ENCODE results near the gene METTL1.

Gene METTL1

DNA sequence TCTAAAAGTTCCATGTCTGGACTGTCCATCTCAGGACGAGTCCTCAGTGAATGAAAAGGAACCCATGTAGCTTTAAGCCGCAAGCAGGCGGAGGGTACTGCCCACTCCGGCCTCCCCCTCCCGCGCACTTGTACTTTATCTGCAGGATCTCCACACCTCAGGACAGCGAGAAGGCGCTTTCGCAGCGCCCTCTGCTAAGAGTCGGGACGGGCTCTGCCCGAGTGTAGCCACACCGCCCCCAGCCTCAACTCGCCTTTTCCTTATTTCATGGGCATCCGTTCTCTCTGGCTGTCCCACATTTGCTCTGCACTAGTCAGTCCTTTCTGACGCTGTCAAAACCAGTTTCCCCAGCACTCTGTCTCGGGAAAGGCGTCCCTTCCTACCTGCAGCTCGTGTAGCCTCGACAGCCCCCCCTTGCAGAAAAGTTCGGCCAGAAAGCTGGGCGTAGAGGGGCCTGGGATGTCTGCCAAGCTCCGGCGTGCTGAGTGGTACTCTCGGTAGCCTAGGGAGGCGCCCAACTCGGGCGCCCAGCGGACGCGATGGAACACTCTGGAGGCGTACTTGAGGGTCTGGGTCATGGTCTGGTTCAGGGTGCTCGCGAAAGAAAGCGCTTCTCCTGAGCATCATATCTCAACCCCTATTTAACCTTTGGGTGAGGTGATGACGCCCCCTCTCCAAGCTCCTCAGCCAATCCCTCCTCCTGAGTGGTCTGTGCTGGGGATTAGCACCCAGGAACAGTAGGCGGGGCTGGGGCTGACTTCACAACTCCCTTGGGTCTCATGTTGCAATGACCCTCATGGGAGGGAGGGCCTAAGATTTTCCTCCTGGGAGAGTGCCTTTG, 5.2 kb downstream of the METTL1 start, which contains the start of gene CYP27B1:
TSS of gene CYP27B1 (minus strand) at position 615 of the 841 bp plus-strand sequence. CDS start at position 578, 37 bp downstream.
- DNase-seq, result peak; percentile 62

DNA sequence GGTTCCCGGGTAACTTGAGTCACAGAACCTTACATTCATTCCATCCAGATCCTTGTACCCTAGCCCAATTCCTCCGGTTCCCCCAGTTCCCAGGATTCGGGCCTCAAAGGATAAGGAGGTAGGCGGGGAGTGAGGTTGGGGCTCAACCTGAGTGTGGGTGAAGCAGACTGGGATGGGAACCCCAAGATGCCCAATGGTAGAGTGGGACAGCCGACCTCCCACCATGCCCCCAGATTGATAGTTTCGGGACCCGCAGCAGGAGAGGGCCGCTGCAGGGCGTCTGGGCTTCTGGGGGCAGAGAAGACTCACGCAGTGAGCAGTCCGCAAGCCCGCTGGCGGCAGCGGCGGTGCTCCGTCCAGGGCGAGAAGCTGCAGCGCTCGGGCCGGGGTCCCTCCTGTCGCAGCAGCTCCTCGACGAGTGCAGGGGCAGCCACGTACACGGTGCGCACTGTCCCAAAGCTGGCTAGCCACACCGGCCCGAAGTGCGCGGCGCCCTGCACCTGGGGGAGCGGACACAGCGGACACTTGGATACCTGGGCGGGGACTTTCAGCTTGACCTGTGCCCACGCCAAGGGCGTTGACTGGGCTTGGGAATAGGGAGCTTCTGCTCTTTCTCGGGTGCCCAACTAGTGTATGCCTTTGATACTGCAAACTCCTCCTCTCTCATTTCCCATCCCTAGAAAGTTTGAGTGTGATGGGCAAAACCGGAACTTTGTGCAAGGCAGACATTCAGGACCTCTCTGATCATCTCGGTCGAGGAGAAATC, 6.0 kb downstream of the METTL1 start:
- peak; percentile 62 for DNase-seq

DNA sequence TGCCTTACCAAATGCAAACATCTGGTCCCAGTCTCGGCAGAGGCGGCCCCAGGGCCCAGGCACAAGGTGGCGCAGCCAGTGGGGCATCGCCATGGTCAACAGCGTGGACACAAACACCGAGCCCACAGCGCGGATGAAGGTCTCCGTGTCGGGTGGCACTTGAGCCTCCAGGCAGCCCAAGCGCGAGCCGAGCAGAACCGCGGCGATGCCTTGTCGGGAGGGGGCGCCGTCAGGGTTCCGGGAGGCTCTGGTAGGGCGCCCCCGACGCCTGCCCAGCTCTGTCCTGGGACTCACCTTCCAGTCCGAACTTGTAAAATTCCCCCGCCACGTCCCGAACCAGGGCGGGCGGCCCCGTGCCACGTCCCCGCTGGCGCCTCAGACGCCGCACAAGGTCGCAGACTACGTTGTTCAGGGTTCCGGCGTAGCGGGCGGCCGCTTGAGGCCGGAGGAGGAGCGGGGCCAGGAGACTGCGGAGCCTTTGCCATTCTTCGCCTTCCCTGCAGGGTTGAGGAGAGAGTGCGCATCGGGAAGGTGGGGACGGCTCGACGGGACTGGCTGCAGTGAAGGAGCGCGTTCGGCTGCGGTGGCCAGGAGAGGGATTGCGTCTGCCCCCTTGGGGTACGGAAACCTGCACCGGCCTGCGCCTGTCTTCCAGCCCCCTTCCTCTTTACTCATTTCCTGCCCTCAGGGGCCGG, 6.8 kb downstream of the METTL1 start:
- DNase-seq, result peak; percentile 83

DNA sequence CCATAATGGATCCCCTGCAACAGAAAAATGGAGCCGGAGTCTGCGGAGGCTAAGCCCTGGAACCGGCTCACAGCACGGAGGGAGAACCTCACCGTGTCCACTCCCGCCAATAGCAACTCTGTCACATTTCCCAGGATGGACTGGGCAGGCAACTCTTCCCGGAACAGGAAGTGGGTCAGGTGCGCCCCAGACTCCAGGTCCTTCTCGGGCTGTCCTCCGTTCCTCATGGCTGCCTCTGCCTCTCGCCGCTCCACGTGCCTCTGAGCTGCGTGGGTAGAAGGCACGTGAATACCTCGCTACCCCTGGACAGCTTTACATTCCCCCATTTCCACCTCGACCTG, 7.3 kb downstream of the METTL1 start:
- DNase-seq, result peak; percentile 89

DNA sequence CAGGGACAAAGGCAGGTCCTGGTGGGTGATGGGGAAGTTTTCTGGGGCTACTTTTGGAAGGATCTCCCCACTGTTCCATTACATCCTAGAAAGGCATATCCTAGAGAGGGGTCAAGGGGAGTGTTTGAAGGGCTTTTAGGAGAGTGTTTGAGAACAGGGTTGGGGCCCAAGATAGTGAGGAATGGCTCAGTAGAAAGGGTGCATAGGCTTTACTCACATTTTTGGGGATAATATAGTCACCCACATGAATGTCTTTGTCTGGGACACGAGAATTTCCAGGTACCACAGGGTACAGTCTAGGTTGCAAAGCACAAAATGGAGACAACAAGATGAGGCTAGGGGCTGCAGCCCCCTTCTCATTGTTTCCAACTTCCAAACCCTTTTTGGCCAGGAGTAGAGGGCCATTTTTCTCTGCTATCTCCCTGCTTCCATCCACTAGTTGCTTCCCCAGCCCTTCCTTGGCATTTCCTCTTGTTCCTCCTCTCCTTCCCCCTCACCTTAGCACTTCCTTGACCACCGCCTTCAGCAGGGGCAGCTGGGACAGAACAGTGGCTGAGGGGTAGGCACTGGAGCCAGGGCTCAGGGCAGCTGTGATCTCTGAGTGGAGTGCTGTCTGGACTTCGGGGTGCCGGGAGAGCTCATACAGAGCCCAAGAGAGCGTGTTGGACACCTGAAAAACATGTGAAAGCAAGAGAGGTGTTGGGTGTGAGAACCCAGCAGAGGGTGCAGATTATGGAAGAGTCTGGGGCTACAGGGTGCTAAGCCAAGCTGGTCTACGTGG, 7.8 kb downstream of the METTL1 start:
- DNase-seq, result no peak

DNA sequence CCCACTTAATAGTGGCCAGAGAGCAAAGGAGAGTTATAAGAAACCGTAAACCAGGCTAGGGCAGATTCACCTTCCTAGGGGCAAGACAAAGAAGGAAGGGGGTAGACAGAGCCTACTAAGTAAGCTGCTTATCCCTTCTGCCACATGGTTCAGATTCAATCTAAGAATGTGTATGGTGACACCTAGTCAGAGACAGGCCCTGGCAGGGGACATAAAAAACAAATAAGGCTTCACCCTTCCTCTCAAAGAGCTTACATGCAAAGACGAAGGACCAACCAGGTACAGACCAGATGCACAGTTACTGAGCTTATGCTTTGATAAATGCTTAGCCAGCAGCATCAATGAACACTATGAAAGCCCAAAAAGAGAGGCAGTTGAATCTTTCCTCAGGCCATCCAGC, 9.4 kb downstream of the METTL1 start:
- no peak for DNase-seq

DNA sequence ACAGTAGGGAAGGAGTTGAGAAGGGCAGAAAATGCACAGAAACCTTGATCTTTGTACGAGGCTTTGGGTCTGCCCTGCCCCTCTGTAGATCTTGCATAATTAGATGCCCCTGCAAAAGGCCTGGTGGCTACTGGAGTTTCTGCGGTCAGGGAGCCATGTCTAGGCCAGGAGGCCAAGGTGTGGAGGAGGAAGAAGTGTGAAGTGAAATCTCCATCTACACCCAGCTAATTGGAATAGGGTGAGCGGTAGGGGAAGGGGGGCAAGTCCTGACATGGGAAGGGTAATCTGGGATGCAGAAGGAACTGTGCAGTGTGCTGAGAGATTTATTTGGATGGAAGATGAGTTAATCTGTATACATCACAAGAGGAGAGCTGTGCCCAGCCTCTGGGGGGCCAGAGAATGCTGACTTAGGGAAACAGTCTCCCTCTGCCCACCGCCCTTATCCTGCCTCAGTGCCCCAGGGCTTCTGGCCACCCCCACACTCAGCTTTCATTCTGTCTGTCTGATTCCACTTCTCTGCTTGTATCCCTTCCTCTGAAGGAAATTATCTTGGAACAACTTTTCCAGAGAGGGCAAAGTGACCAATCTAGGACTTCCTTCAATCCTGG, 10.4 kb downstream of the METTL1 start:
- DNase-seq, result no peak

DNA sequence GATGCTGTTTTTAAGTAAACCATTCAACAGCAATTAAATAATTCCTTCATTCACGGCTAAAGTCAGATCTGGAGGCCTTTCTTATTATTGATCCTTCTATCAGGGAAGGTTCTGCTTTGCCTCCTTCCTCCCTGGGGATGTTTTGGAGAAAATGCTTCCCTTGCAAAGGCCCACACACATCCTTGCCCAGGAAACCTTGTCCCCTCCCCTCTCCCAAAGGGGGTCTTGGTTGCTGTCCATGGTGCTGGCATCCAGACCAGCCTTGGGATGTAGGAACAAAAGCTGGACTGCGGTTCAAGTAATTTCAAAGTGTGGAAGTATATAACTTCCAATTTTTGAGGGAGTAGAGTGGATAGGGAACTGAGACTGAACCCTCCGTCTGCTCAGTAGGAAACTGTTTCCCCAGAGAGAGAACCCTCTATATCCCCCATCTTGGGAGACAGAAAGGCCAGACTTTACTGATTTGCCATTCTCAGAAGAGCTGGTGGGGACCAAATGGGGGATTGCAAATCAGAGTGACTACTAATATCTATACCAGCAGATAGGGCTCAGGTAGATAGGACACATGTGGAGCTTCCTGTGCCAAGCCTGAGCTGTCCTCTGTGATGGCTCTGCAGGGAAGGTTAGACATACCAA, 11.4 kb downstream of the METTL1 start:
- DNase-seq, result no peak

DNA sequence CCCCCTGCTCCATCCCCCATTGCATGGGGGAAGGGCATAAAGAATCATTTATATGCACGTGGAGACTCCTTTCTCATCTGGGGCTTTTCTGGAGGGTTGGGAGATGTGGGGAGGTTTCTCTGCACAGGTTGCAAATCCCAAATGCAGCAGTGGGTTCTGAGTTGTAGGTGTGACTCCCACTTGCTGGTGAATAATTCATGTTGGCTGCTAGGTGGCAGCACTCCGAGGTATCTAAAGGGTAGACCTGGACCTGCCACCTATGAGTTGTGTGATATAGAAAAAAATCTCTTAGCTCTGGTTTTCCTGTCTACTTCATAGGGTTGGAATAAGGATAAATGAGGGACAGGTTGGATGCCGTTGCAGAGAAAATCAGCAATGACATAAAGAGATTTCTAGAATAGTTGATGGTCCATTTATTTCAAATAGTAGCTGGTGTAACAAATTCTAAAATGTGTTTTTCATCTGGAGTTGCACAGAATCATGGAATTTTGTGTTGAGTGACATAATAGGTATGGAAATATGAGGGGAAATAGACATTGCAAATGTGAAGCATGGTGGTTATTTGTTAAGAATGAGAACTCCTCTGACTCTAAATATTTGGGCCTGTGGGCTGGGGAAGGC, 12.4 kb downstream of the METTL1 start:
- DNase-seq, result peak; percentile 86

DNA sequence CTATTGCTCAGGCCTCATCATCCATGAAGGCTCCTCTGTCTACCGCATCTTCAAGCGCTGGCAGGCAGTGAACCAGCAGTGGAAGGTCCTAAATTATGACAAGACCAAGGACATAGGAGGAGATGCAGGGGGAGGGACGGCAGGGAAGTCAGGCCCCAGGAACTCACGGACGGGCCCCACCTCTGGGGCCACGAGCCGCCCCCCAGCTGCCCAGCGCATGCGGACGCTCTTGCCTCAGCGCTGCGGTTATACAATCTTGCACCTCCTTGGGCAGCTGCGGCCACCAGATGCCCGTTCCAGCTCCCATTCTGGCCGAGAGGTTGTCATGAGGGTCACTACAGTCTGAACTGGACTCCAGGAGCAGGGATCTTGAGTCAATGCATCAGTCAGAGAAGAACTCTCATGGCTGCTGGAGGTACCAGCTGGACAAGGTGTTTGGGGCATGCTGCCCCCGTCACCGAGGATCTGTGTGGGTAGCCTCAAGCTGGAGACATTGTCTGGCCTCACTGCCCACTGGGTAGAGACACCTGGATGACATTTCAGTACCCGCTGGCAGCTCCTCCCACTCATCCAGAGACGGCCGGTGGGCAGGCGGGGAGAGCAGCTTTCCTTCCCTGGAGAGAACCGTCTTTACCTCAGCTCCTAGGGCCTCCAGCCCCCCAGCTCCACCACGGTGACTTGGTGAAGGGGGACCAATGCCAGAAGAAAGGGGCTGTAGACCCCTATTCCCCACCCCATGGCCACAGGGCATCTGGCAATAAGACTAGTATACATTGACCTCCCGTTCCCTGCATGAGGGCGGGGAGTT, 13.1 kb downstream of the METTL1 start:
- DNase-seq, result no peak

DNA sequence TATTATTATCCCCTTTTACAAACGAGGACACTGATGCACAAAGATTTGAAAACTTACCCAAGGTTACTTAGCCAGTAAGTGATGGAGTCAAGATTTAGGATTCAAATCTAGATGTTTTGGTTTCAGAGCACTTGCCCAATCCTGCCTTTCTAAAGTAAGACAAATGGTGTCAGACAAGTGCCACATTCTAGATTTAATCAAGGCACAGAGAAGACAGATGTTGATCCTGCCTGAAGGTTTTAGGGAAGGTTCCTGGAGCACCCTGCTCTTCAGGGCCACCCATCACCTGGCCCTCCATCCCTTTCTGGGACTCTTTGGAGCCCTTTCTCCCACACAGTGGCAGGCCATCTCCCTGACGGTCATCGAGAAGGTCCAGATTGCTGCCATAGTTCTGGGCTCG, 14.1 kb downstream of the METTL1 start:
- no peak for DNase-seq

DNA sequence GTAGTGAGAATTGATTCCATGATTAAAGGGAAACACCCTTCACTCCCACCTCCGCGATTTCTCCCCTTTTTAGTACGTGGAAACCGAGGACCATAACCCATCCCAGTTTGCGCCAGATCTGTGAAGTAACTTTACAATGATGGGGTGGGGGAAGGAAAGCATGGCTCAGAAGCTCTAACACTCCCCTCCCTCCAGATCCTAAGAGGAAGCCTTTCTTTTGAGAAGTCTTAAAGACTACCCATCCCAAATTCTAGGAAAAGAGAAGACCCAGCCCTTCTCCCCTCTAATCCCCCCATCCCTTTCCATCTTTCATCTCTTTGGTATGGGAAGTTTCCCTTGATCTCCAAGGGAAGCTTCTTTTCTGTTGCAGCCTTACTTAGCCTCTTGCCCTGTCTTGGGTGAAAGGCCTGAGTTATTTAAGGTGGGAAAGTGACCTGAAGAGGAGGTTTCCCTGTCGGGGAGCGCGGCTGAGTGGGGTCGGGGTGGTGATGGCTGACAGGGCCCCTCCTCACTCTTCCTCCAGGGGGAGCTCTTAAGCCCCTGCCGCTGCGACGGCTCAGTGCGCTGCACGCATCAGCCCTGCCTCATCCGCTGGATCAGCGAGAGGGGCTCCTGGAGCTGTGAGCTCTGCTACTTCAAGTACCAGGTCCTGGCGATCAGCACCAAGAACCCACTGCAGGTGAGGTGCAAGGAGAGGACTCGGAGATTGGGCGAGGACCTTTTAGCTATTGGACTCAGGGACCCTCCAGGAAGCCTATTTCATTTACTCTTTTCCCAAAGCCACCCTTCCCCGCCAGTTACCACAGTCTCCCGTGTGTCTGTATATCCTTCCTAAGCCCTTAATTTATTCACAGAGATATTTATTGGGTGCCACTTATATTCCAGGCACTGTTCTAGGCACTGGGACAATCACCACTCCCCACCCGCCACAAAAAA, 15.2 kb downstream of the METTL1 start:
- peak; percentile 59 for DNase-seq

DNA sequence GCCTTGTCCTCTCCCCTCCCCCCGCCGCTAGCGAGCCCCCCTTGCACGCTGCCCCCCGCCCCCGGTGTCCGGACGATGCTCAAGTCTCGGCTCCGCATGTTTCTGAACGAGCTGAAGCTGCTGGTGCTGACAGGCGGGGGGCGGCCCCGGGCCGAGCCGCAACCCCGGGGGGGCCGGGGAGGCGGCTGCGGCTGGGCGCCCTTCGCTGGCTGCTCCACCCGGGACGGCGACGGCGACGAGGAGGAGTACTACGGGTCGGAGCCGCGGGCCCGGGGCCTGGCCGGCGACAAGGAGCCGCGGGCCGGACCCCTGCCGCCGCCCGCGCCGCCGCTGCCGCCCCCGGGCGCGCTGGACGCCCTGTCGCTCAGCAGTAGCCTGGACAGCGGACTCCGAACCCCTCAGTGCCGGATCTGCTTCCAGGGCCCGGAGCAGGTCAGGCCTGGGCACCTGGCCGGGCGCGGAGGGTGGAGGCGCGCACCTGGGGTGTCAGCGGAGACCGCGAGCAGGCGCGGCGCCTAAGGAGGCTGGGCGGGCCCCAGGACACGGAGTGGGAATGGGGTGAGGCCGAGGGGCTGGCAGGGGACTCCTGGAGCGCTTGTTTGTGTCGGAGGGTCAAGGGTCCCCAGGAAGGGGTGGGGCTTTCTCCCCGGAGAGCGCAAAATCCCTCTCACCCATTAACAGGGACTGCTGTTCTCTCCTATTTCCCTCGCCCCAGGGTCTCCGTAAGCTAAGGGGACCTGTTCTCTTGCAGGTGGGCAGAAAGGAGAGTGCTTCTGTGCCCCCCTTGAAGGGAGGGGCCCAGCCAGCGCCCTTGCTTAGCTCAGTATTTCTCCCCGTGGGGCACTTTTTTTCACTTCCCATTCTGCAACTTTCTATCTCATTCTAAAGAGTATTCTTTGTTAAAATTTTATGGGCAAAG, 16.2 kb downstream of the METTL1 start:
- peak; percentile 79 for DNase-seq

DNA sequence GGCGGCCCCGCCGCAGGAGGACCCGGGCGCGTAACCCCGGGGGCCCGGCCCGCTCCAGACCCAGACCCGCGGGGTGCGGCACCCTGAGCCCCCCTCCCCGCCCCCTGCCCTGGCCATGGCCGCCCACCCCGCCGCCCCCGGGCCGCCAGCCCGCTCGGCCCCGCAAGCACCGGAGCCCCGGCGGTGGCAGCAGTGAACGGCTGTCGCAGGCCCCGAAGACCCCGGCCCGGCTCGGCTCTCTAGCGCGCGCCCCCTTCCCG, 16.8 kb downstream of the METTL1 start:
- no peak for DNase-seq

DNA sequence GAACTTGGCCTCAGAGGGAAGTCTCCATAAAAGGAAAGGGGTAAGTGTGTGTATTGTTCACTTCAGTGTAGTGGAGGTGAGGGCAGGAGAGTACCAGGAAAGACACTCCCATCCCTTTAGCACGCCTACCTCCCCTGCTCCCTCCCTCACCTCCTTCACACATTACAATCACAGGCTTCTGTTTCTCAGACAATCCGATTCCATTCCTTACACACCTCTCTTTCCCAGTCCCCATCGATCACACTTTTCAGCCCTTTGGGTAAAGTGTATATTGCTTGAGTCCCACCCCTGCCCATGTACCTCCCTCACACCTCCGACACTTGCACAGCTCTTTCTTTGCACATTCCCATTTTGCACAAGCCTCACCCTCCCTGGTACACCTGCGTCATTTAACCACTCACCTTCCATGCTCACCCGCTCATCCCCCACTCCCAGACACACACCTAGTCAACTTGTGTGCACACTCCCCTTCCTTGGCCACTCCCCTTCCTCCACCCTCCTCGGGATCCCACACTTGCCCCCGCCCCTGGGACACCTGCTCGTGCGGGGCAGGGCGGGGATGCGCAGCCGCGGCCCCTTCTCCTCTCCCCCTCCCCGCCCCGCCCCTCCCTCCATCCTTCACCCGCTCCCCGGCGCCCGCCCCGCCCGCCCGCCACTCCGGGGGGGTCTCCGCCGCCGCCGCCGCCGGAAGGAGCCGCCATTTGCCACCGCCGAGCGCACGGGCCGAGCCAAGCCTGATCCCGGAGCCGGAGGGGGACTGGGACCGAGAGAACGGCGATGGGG, 17.3 kb downstream of the METTL1 start, which contains the start of gene MARCHF9:
TSS of gene MARCHF9 (plus strand) at position 693 of the 783 bp plus-strand sequence. CDS start 426 bp downstream, outside the sequence.
- peak; percentile 92 for DNase-seq

DNA sequence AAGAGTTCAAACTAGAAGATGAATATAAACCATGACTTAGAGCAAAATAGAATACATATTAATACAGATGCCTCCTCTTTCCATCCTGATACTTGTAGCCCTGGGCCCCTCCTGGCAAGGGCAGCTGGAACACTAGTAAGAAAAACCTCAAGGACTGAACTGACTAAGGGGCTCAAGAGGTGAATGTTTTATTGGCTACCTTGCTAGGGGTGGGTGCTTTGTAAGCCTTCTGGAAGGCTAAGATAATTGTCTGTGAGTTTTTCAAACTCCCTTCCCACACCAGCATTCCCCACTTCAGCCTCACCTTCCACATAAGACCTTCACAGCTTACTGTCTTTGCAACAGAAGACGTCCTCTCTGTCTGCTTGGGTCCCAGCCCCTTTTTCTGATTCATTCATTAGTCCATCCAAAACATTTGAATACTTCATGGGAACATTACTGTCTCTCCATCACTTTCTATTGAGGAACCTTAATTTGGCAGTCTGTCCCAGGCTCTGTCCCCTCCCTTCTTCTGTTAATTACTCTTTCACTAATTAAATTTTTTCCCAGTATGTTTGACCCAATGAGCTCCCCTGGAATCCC, 18.1 kb downstream of the METTL1 start:
- peak; percentile 34 for DNase-seq

DNA sequence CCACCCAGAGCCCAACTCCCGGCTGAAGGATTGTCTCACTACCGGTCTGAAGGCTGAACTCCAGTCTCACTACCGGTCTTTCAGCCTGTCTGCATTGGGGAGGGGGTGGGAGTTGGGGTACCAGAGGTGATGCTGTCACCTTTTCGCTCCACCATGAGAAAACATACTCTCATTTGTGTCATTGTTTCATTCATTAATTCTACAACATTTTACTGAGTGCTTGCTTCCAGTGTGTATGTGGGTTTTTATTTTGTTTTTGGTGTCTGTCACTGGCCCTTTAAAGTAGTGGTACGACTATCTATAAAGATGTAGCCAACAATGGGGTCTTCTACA, 19.3 kb downstream of the METTL1 start:
- no peak for DNase-seq

All from DMS53 (cell line).